GM19239 (cell line): Measurements from ENCODE around the gene TNIK.

Experiments used
- DNase-seq: peaks from one replicate; pipeline ENCODE4 v3.0.0; 2011; ENCODE audit warnings: low spot score; ENCODE audit not compliant: insufficient read length
- FAIRE-seq: peaks from 2 replicates; lab custom pipeline; 2011; peaks lifted over from hg19 to GRCh38; lab: Jason Lieb, UNC

TNIK gene

DNA sequence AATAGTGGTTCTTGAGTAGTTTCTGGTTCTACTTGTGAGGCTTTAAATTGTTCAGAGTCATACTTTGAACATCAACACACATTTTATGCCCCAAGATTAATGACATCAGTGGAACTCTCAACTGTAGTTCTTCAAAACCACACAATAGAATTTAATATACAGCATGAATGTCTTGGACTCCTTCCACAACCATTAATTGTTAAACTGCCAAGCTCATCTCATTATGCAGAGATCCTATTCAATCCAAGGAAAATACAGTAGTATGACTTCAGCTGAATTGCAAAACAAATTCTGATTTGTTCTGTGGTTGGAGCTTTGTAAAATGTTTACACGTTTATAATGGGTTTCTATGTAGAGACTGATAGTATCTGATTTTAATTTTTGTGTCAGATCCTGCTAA lies 234.5 kb downstream of the TNIK start:
- no peak for FAIRE-seq
- DNase-seq: no peak

DNA sequence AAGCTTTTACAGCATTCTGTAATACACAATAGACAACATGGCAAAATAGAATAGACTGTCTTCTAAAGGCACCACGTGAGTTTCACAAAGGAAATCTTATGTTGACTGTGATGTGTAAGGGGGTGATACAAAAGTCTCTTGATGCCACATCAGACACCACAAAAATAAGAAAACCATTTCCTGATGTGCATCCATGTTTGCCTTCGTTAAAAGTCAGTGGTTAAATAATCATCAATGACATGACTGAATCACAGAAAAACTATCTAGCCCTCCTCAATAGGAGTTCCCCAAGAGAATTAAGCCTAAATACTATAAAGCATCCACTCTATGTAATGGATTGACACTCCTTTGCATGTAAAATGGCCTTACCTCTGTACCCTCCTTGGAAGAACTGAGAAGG lies 235.0 kb downstream of the TNIK start:
- FAIRE-seq: no peak
- DNase-seq: no peak

DNA sequence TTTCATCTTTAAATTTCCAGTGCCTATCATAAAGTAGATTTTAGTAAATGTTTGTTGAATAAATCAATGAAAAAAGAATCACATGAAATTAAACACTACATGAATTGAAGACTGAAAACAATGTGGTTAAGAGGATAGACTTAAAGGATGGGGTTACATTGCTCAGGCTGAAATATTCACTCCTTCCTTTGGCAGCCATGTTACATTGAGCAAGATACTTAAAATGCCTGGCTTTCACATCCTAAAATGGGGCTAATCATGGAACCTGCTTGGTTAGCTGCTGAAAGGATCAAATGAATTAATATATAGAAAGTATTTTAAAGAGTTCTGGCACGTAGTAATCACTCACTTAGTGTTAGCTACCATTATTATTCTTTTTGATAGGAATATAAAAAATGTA lies 236.8 kb downstream of the TNIK start:
- DNase-seq: no peak
- FAIRE-seq: no peak

DNA sequence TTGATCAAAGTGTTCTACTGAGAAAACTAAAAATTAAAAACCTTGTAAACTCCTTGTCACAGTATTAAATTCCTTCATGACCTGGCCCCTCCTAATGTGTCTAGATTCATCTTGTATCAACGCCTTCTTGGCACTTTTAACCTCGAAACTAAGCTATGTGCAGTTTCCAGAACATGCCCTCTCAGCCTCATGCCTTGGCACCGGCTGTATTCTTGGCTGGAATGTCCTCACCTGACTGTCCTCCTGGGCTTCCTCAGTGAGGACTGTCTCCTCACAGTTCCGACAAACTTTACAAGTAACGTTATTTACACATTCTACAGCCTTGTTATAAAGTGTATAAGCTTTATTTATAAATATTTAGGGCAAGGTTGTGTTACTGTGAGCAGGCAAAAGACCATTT lies 237.2 kb downstream of the TNIK start:
- FAIRE-seq: no peak
- DNase-seq: no peak

DNA sequence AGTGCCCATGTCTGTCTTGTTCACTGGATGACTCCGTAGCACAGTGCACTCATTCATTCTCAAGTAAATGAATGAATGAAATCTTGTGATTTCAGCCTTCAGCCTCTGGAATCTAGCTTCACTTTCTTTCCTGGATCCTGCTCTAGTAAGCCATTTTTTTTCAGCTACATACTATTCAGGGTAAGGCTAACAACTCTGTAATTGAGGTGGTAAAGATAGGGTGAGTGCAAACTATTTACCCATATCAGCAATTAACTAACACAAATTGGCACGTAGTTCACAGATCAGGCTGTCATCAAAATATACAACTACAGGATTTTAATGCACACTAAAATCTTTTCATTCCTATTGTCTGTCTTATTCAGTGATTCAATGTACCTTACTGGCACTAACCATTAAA lies 238.6 kb downstream of the TNIK start:
- no peak for FAIRE-seq
- no peak for DNase-seq

DNA sequence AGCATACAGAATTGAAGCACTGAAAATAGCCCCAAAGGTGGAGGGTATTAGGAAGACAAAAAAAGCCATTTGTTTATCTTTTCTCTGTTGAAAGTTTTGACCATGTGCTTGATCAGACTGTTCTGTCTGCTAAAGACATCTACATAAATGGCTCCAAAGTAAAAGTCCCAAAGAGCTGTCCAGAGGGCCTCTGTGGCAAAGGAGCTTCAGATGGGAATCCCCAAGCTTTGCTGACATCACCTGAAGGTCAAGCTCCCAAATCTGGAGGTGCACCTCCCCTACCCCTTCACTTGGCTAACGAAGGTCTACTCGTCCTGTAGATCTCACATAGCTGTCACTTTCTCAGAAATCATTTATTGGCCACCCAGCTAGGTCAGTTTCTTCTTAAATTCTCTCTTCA lies 239.1 kb downstream of the TNIK start:
- DNase-seq: no peak
- no peak for FAIRE-seq

DNA sequence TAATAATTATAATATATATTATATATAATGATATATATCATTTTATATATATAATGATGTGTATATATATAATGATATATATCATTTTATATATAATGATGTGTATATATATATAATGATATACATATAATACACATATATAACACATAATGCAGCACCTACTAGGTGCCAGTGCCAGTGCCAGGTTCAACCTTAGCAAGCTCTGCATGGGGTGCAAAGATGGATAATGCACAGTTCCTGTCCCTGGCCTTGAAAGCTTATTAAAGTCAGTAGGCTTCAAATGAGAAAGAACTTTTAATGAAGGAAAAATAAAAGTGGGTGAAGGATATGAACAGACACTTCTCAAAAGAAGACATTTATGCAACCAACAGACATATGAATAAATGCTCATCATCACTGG lies 240.9 kb downstream of the TNIK start:
- no peak for FAIRE-seq

DNA sequence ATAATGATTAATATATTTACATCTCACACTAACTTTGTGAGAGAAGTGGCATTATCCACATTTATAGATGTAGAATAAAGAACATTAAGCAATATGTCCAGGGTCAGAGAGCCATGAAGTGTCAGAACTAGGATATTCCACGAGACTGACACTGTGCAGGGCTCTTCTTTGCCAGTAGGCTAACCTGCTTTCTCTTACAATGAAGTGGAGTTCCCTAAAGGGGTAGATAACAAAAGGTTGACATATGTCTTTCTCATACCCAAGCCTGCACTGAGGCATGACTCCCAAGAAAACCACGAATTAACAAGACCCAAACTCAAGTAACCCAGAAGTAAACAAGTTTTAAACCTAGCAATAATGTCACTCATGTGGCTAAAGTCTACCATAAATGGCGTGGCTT lies 242.1 kb downstream of the TNIK start:
- DNase-seq (no peak), FAIRE-seq (no peak)

More for the DNA sequence above, 240.9 kb downstream of the TNIK start:
- no peak for DNase-seq

DNA sequence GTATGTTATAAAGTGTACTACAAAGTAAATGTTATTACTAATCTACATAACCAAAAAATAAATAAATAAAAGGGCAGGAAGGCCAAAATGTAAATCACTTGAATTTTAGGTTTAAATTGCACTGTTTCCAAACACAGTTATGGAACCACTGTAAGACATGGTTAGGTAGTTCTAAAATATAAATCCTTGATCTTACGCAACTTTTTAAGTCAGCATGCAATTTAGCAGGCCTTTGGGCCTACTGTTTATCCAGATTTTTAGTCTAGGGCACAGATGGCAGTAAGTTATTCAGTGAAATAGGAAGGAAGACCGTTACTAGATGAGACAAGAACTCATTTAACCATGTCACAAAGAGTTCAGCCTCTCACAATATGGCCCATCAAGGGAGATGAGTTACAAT lies 246.3 kb downstream of the TNIK start:
- FAIRE-seq (no peak), DNase-seq (no peak)

DNA sequence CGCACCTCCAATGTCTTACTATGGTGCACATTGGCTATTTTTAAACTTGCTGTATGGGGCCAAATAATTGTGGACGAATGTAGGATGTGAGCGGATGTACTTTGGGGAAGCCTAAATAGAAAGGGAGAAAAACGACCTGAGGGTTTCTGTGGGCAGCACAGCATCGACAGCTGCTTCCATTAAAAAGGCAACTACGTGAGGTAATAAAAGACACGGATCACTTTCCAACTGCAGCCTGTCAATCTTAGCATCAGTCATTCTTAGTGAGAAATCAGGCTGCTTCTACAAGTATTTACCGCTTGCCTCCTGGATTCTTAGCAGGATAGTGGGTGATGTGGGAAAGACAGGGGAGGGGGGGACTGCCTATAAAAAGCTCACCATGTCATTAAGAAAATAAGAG lies 247.0 kb downstream of the TNIK start:
- no peak for DNase-seq
- FAIRE-seq: peak; percentile 31

DNA sequence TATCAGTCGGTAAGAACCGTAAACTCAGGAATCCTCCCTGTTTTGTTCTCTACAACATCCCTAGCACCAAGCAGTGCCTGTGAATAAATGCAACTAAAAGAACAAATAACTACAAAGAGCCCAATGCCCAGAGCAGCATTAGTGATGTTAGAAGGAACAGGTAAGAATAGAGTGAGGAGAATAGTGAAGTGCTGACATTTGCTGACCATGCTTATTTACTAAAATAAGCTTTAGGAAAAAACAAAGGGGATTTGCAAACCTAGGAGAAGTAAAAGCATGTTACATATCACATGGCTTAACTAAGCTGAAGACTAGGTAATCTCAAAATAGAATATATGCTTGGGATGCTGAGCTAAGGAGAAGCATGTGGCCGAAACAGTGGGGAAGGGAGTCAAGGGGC lies 247.6 kb downstream of the TNIK start:
- no peak for FAIRE-seq

DNA sequence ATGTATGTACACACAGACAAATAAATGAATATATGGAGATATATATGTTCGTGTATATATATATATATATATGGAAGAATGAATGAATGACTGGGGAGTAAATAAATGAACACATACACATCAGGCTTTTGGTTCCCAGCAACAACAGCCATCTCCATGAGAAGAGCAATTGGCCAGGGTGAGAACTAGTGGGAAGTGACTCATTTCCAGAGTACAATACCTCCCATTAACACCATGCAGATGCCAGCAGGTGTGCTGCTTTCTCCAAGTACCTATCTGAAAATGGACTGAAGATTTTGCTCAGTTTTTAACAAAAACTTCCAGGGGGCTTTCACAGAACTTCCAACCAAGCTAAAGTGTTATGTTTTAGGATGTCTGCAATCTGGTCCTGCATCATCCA lies 253.9 kb downstream of the TNIK start:
- FAIRE-seq (peak; percentile 77), DNase-seq (peak; percentile 5)

More for the DNA sequence above, 247.6 kb downstream of the TNIK start:
- DNase-seq: no peak

DNA sequence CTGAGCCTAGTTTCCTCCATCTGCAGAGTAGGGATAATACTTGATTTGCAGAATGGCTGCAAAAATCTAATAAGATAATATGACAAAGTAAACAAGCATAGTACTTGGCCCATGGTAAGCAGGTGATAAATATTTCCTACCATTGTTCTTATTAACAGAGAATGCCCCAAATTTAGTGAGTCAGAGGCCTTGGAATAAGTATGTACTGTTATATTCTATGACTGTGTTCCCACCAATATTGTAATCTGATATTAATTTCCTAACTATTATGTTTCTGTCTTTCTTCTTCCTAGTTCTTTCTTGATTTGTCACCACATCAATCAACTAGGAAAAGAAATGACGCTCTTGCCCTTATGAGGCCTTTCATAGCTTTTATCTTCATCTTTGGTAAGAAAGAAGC lies 255.3 kb downstream of the TNIK start:
- DNase-seq (no peak), FAIRE-seq (peak; percentile 23)

DNA sequence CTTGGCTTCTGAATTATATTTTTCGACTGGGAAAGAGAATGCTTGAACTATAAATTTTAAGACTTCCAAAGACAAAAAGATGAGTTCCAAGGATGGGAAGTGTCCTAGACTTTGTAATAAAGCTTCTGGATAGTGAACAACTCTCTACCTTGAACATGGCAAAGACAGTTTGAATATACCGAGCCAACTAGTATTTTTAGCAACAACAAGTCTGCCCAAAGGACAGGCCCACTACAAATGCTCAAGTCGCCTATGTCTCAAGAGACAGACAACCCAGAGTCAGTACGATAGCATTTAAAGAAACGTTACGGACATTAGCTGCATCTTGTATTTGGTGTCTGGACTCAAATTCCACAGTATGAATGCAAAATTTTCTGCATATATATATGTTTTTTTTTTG lies 258.4 kb downstream of the TNIK start:
- DNase-seq: no peak
- FAIRE-seq: no peak

DNA sequence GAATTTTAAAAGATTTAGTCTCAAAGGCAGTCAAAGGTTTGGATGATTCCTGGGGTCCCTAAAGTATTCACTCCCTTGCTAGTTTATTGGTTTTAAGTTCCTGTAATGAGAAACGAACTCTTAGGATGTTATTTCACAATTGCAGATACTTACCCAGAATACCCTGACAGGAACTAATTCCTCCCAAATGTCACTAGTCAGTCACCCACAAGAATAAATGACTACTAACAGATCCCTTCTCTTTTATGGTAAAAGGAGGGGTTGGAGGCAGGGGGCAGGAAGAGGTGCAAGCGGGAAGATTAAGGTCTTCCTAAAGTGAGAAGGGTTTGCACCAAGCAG lies 259.5 kb downstream of the TNIK start:
- DNase-seq (no peak), FAIRE-seq (no peak)

DNA sequence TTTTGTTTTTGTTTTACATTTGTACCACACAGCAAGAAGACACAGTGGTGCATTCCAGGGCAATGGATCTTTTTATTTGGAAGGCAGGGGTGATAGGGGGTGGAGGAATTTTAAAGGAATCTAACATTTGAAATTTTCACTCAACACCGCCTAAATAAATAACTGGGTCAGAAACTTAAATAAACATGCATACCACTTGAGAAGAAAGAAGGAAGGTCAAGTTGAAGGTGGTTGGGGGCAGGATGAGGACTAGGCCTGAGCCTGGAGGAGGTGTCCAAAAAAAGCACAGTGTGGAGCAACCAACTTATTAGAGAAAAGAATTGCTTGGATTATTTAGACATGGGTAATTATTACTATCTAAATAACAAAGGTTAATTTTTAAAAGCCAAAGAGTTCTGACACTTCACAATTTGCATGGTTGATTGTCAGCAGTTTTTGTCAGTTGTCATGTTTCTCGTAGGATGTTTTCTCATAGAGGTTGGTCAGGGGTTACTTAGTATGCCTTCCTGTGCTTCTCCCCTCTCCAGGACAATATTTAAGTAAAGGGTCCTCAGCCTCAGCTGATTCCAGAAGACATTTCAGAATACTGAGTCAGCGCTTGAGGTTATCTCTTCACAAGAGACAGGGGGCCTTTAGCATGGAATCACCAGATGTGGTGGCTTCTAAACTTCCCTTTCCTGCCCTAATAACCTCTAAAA lies 260.0 kb downstream of the TNIK start:
- no peak for DNase-seq
- no peak for FAIRE-seq

DNA sequence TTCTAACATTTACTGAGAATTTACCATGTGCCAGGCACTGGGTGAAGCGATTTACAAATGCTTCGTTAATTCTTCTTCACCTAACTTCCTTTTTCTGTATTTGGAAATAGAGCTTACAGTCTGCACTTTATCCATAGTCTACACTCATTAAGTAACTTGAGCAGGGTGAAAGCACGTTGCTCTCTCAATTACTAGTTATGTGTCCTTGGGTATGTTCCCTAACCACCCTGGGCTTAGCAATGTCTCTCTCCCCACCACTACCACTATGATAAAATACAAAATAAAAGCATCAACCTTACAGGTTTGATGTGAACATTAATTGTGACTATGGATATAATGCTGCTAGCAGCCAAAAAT lies 260.8 kb downstream of the TNIK start:
- no peak for FAIRE-seq
- DNase-seq: no peak

DNA sequence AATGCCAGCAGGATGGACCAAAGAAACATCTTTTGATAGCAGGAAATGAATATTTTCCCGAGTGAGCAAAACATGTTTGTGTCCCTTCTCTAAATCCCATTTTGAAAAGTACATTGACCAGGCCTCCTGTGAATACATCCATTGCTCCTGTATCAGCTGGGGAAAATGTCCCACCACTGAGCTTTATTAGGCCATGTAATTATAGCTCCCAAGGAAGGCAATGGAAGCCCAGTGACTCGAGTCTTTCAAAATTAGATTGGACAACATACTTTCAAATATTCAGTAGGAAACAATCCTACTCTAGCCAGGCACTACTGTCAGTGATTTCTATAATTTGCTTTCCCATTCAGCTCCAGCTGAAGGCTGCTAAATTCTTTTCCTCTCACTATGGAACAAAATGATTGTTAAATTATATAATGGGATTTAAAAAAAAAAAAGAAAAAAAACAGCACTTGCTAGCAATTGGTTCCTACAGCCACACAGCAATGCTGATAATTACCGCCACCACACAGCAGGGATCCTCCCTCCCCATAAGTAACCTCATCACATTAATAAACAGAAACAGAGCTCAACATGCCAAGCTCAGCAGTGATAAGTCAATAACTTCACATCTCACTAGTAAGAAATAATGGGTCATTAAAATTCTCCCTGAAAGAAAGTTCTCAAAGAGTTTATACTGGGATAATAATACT lies 261.3 kb downstream of the TNIK start:
- peak; percentile 56 for FAIRE-seq

DNA sequence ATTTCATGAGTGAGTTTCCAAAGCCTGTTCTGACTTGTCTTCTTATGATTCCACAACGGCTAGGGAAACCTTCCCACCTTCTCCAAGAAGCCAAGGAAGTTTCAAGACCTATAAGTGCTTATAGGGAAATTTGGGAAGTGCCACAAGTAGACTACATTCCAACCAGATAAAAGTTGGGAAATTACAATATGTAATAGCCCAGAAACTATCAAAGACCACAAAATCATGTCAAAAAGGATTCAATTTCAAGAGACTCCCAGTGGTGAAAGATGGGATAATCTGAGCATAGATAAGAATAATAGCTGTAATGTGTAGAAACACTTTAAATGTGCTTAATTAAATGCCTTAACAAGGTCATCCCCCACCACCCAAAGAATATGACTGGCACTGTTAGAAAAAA lies 264.5 kb downstream of the TNIK start:
- no peak for FAIRE-seq
- DNase-seq: no peak

More for the DNA sequence above, 261.3 kb downstream of the TNIK start:
- no peak for DNase-seq

DNA sequence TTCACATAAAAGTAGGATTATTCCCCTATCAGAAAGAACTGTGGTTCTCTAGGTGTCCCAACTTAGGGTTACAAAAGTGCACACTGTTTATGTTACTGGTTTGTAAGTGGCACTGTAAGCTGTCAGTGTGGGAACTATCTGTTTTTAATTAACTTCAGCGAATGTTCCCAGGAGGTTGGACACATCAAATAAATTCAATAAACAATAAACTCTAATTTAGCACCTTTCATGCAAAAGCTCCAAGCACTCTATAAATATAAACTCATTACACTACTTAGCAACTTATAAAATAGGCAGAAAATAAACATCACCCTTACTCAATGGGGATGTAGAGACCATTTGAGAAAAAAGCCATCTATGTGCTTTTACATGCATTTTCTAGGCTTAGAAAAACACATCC lies 265.2 kb downstream of the TNIK start:
- no peak for DNase-seq
- FAIRE-seq: no peak

DNA sequence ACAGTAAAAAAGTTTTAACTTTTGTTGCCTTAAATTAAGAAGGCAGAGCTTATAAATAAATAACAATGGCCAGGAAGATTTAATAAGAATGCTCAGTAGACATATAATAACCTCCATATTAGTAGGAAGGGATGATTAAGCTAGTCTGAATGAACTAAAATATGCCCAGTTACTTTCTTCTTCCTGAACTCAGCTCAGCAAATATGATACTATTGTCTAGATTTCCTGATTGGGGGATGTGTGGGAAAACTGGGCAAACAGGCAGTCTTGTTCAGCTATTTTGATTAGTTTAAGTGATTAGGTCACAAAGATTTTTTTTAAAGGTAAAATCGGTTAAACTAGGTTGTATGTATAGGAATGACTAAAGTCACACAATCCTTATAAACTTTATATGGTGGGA lies 266.5 kb downstream of the TNIK start:
- DNase-seq: no peak
- no peak for FAIRE-seq

DNA sequence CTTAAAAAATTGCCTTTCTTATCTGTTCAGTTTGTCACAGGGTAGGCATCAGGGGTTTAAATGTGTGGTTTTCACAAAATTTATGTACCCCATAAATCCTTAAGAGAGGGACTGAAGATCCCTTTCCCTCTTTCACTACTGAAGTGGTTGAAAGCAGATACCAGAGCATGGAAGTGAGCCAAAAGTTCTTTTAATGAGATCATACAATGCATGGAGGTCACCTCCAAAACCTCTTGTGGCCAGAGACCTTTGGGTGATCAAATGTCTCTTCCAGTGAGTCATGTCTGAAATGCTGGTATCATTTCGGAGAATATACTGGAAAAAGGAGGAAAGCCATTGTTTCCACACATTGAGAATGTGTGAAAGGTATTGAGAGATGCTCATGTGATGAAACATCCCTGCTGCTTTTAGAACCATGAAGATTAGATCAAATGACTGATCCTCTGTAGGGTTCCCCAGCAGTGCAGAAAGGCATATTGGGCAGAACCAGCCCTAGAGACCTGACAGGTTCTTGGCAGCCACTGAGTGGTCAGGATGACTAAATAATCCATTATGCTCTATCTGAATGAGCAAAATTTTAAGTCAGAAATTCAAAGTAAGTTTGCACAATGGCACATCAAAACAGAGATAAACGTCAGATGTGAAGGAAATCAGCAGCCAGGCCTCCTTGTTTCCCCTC lies 267.9 kb downstream of the TNIK start:
- DNase-seq (no peak), FAIRE-seq (peak; percentile 78)
